HEK293T (cell line): ENCODE measurements around the gene DMGDH.

ENCODE experiments used
- BHLHE40 ChIP-seq: fragments of 450-650 bp; IDR thresholded peaks from 2 replicates; pipeline ENCODE4 v1.6.1; 2016; ENCODE audit warnings: mild to moderate bottlenecking, moderate library complexity, borderline replicate concordance
- CTBP1 ChIP-seq: fragments of 450-650 bp; IDR thresholded peaks from 2 replicates; pipeline ENCODE4 v1.6.1; 2016; ENCODE audit warnings: borderline replicate concordance
- FOXA1 ChIP-seq: fragments of 450-650 bp; IDR thresholded peaks from 2 replicates; pipeline ENCODE4 v1.6.1; 2016; ENCODE audit warnings: mild to moderate bottlenecking
- FOXM1 ChIP-seq: fragments of 450-650 bp; IDR thresholded peaks from 2 replicates; pipeline ENCODE4 v1.6.1; 2017; ENCODE audit warnings: mild to moderate bottlenecking, borderline replicate concordance
- HDGF ChIP-seq: fragments of 450-650 bp; IDR thresholded peaks from 2 replicates; pipeline ENCODE4 v1.6.1; 2017; ENCODE audit warnings: antibody characterized with exemption, borderline replicate concordance
- SP1 ChIP-seq: fragments of 450-650 bp; IDR thresholded peaks from 2 replicates; pipeline ENCODE4 v1.6.1; 2017
- SUZ12 ChIP-seq: fragments of 450-650 bp; IDR thresholded peaks from 2 replicates; pipeline ENCODE4 v1.6.1; 2016; ENCODE audit warnings: mild to moderate bottlenecking
- TARDBP ChIP-seq: fragments of 450-650 bp; IDR thresholded peaks from 2 replicates; pipeline ENCODE4 v1.6.1; 2016
- ZNF384 ChIP-seq: fragments of 450-650 bp; IDR thresholded peaks from 2 replicates; pipeline ENCODE4 v1.6.1; 2016
- TF ChIP-seq, protein P1 (sequence below): fragments of 450-650 bp; IDR thresholded peaks from 2 replicates; pipeline ENCODE4 v1.6.1; 2016

DNA sequence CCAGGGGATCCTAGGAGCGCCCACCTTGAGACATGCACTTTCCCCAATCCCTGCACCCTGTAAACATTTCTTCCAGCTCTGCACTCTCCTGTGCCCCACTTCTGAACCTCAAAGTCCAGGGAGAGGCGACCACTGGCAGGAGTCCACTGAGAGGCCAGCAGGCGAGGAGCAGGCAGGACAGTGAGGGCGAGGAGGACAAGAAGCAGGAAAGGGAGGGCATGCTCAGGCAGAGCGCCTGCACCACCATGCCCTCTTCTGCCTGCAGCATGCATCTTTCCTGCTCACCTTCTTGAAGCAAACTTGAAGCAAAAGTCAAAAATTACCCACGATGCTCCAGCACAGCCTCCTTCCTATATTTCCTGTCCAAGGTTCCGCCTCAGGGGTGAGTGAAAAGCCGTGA lies 94.4 kb downstream of the DMGDH start:
- TF ChIP-seq HDGF (no peak), FOXA1 (no peak), ZNF384 (no peak), FOXM1 (no peak), TARDBP (no peak), CTBP1 (no peak), BHLHE40 (no peak), SP1 (no peak), SUZ12 (no peak)
- TF ChIP-seq, protein P1, sequence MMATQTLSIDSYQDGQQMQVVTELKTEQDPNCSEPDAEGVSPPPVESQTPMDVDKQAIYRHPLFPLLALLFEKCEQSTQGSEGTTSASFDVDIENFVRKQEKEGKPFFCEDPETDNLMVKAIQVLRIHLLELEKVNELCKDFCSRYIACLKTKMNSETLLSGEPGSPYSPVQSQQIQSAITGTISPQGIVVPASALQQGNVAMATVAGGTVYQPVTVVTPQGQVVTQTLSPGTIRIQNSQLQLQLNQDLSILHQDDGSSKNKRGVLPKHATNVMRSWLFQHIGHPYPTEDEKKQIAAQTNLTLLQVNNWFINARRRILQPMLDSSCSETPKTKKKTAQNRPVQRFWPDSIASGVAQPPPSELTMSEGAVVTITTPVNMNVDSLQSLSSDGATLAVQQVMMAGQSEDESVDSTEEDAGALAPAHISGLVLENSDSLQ, result no peak
